ENCODE measurements around the gene RBSN.

- TF ChIP-seq CTCF (IDR thresholded peaks at IDR 0.05) (no peak), POLR2AphosphoS5 (IDR thresholded peaks at IDR 0.05; ENCODE audit: insufficient read depth in 1 of 2, low read depth in 1 of 2) (no peak), POLR2A (IDR thresholded peaks at IDR 0.05) (no peak)
Measured at GRCh38 chr3:15065550-15066007, 33.4 kb downstream of the RBSN start.

All from vagina (tissue), 2 donors.